ENCODE results near the gene PLXDC2. TPM values are rescaled to one million over a fixed set of nuclear protein-coding genes. Genes with fewer than 3 reads are reported as not detected.
"Not testable (repeated sequence)": the region's sequence is repeated elsewhere in the genome, so short reads cannot be mapped to it uniquely, and the experiment has no call there.

PLXDC2 gene
- total and polyA plus RNA-seq, 2 experiments from 2014 or later: 13.5 to 19.4 TPM

GRCh38 chr10:20045100-20045499, 228.9 kb downstream of the PLXDC2 start:
- H3K27me3 Mint-ChIP-seq (ENCODE audit: insufficient read depth, low read depth, poor library complexity); H3K27me3 ChIP-seq (ENCODE audit: insufficient read depth); ATAC-seq; H3K4me2 ChIP-seq; H4K20me1 ChIP-seq (replicated peaks; ENCODE audit: insufficient read depth); H3K36me3 ChIP-seq (ENCODE audit: insufficient read depth); H3K4me1 ChIP-seq (ENCODE audit: insufficient read depth); H3K4me3 Mint-ChIP-seq; H3K27ac ChIP-seq (ENCODE audit: low read depth); H3F3A ChIP-seq (replicated peaks; ENCODE audit: low read depth); DNase-seq (ENCODE audit: low spot score); H3K79me2 ChIP-seq (replicated peaks; ENCODE audit: insufficient read depth); H3K9me2 ChIP-seq (ENCODE audit: insufficient read depth); H2AFZ ChIP-seq; H3K4me3 ChIP-seq: not testable (repeated sequence)
- Mint-ChIP-seq H3K4me1 (peaks cover 23% of the 10 kb centered on the region), H3K9me3 (peaks cover 19% of the 10 kb centered on the region), H3K36me3 (ENCODE audit: low read depth) (peaks cover 27% of the 10 kb centered on the region), H3K27ac (peak overlapping the region; percentile 49; the same call in 1 of the 2 replicates)

DNA sequence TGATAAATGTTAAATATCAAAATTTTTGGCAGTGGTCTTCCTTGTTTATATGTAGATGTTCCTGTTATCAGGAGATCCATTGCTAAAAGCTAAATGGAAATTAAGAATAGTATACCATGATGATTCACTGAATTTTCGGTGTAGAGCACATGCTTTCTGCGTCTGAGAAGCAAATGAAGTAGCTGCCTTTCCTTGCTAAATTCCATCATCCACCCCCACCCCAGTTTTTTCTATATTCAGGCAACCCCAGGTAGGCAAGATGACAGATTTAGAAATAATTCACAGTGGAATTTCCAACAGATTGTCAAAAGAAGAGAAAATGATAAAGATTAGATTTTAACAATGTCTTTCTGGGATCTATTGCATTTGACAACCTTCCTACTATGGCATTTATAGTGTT, 231.9 kb downstream of the PLXDC2 start:
- ATAC-seq: no peak
- no peak overlapping the region for H3K4me2 ChIP-seq
- H4K20me1 ChIP-seq (replicated peaks; ENCODE audit: insufficient read depth): no peaks in the 10 kb centered on the region
- H3F3A ChIP-seq (replicated peaks; ENCODE audit: low read depth): no peaks in the 10 kb centered on the region
- H3K4me3 ChIP-seq: no peak overlapping the region
- Mint-ChIP-seq H3K36me3 (ENCODE audit: low read depth) (peaks cover 38% of the 10 kb centered on the region), H3K9me3 (peaks cover 25% of the 10 kb centered on the region), H3K4me1 (peaks cover 12% of the 10 kb centered on the region; the same call in 2 of the 3 replicates), H3K4me3 (no peak overlapping the region), H3K27me3 (ENCODE audit: insufficient read depth, low read depth, poor library complexity) (peaks cover 5% of the 10 kb centered on the region), H3K27ac (no peak overlapping the region)
- no peaks in the 10 kb centered on the region for H3K4me1 ChIP-seq (ENCODE audit: insufficient read depth)
- TF ChIP-seq CTCF (conservative IDR thresholded peaks at IDR 0.05; ENCODE audit: low read depth in 2 of 2) (no peak), STAT1 (IDR thresholded peaks at IDR 0.05; ENCODE audit: unreplicated experiment) (no peak), NANOG (IDR thresholded peaks at IDR 0.05; ENCODE audit: borderline replicate concordance) (no peak), EZH2 (IDR thresholded peaks at IDR 0.05; ENCODE audit: low read depth, unreplicated experiment) (no peak), ZNF331 (CRISPR knock-in tag; IDR thresholded peaks at IDR 0.05; ENCODE audit: low read depth) (no peak), POLR2AphosphoS5 (IDR thresholded peaks at IDR 0.05; ENCODE audit: low read depth) (no peak), CREB1 (CRISPR knock-in tag; IDR thresholded peaks at IDR 0.05; ENCODE audit: low read depth) (no peak)
- TF ChIP-seq, protein P1, sequence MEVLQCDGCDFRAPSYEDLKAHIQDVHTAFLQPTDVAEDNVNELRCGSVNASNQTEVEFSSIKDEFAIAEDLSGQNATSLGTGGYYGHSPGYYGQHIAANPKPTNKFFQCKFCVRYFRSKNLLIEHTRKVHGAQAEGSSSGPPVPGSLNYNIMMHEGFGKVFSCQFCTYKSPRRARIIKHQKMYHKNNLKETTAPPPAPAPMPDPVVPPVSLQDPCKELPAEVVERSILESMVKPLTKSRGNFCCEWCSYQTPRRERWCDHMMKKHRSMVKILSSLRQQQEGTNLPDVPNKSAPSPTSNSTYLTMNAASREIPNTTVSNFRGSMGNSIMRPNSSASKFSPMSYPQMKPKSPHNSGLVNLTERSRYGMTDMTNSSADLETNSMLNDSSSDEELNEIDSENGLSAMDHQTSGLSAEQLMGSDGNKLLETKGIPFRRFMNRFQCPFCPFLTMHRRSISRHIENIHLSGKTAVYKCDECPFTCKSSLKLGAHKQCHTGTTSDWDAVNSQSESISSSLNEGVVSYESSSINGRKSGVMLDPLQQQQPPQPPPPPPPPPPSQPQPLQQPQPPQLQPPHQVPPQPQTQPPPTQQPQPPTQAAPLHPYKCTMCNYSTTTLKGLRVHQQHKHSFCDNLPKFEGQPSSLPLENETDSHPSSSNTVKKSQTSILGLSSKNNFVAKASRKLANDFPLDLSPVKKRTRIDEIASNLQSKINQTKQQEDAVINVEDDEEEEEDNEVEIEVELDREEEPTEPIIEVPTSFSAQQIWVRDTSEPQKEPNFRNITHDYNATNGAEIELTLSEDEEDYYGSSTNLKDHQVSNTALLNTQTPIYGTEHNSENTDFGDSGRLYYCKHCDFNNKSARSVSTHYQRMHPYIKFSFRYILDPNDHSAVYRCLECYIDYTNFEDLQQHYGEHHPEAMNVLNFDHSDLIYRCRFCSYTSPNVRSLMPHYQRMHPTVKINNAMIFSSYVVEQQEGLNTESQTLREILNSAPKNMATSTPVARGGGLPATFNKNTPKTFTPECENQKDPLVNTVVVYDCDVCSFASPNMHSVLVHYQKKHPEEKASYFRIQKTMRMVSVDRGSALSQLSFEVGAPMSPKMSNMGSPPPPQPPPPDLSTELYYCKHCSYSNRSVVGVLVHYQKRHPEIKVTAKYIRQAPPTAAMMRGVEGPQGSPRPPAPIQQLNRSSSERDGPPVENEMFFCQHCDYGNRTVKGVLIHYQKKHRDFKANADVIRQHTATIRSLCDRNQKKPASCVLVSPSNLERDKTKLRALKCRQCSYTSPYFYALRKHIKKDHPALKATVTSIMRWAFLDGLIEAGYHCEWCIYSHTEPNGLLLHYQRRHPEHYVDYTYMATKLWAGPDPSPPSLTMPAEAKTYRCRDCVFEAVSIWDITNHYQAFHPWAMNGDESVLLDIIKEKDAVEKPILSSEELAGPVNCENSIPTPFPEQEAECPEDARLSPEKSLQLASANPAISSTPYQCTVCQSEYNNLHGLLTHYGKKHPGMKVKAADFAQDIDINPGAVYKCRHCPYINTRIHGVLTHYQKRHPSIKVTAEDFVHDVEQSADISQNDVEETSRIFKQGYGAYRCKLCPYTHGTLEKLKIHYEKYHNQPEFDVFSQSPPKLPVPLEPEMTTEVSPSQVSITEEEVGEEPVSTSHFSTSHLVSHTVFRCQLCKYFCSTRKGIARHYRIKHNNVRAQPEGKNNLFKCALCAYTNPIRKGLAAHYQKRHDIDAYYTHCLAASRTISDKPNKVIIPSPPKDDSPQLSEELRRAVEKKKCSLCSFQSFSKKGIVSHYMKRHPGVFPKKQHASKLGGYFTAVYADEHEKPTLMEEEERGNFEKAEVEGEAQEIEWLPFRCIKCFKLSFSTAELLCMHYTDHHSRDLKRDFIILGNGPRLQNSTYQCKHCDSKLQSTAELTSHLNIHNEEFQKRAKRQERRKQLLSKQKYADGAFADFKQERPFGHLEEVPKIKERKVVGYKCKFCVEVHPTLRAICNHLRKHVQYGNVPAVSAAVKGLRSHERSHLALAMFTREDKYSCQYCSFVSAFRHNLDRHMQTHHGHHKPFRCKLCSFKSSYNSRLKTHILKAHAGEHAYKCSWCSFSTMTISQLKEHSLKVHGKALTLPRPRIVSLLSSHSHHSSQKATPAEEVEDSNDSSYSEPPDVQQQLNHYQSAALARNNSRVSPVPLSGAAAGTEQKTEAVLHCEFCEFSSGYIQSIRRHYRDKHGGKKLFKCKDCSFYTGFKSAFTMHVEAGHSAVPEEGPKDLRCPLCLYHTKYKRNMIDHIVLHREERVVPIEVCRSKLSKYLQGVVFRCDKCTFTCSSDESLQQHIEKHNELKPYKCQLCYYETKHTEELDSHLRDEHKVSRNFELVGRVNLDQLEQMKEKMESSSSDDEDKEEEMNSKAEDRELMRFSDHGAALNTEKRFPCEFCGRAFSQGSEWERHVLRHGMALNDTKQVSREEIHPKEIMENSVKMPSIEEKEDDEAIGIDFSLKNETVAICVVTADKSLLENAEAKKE (CRISPR knock-in tag; IDR thresholded peaks at IDR 0.05): no peak
- TF ChIP-seq, protein P2, sequence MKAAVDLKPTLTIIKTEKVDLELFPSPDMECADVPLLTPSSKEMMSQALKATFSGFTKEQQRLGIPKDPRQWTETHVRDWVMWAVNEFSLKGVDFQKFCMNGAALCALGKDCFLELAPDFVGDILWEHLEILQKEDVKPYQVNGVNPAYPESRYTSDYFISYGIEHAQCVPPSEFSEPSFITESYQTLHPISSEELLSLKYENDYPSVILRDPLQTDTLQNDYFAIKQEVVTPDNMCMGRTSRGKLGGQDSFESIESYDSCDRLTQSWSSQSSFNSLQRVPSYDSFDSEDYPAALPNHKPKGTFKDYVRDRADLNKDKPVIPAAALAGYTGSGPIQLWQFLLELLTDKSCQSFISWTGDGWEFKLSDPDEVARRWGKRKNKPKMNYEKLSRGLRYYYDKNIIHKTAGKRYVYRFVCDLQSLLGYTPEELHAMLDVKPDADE (IDR thresholded peaks at IDR 0.05): no peak
- TF ChIP-seq, protein P3, sequence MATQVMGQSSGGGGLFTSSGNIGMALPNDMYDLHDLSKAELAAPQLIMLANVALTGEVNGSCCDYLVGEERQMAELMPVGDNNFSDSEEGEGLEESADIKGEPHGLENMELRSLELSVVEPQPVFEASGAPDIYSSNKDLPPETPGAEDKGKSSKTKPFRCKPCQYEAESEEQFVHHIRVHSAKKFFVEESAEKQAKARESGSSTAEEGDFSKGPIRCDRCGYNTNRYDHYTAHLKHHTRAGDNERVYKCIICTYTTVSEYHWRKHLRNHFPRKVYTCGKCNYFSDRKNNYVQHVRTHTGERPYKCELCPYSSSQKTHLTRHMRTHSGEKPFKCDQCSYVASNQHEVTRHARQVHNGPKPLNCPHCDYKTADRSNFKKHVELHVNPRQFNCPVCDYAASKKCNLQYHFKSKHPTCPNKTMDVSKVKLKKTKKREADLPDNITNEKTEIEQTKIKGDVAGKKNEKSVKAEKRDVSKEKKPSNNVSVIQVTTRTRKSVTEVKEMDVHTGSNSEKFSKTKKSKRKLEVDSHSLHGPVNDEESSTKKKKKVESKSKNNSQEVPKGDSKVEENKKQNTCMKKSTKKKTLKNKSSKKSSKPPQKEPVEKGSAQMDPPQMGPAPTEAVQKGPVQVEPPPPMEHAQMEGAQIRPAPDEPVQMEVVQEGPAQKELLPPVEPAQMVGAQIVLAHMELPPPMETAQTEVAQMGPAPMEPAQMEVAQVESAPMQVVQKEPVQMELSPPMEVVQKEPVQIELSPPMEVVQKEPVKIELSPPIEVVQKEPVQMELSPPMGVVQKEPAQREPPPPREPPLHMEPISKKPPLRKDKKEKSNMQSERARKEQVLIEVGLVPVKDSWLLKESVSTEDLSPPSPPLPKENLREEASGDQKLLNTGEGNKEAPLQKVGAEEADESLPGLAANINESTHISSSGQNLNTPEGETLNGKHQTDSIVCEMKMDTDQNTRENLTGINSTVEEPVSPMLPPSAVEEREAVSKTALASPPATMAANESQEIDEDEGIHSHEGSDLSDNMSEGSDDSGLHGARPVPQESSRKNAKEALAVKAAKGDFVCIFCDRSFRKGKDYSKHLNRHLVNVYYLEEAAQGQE (IDR thresholded peaks at IDR 0.05; ENCODE audit: unreplicated experiment): no peak
- no peak overlapping the region for H2AFZ ChIP-seq
- H3K27ac ChIP-seq (ENCODE audit: low read depth): no peak overlapping the region
- H3K36me3 ChIP-seq (ENCODE audit: insufficient read depth): no peaks in the 10 kb centered on the region
- DNase-seq (ENCODE audit: low spot score): no peak
- H3K9me2 ChIP-seq (ENCODE audit: insufficient read depth): no peaks in the 10 kb centered on the region
- H3K27me3 ChIP-seq (ENCODE audit: insufficient read depth): no peaks in the 10 kb centered on the region
- no peaks in the 10 kb centered on the region; the same call in 1 of the 2 replicates for H3K79me2 ChIP-seq (replicated peaks; ENCODE audit: insufficient read depth)
